ENCODE results near the gene SH3PXD2A. TPM values are rescaled to one million over a fixed set of nuclear protein-coding genes. Genes with fewer than 3 reads are reported as not detected.

SH3PXD2A gene
- polyA plus RNA-seq, 1 donor: 32.0 TPM

DNA sequence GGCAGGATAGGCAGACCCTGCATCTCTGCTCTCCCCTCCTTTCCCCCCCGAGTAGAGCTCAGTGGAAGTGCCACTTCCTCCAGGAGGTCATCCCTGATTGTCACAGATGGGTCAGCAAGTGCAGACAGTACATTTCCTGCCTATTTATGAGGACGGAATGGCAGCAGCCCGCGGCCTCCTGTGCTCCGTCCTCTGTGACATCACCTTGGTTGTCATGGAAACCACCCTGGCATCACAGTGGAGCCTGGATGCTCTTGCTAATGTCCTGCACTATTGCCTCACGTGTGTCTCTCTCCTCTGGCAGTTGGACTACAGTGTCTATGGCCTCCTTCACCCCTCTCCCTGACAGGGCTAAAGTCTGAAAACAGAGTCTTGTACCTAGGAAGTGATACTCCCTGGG lies 148.6 kb downstream of the SH3PXD2A start:
- no peak for DNase-seq

- DNase-seq: no peak
Measured at GRCh38 chr10:103706047-103706446, 149.3 kb downstream of the SH3PXD2A start.

- no peak for DNase-seq
Measured at GRCh38 chr10:103703941-103704919, 151.1 kb downstream of the SH3PXD2A start.

GRCh38 chr10:103701380-103702222 lies 153.8 kb downstream of the SH3PXD2A start:
- DNase-seq: no peak

DNA sequence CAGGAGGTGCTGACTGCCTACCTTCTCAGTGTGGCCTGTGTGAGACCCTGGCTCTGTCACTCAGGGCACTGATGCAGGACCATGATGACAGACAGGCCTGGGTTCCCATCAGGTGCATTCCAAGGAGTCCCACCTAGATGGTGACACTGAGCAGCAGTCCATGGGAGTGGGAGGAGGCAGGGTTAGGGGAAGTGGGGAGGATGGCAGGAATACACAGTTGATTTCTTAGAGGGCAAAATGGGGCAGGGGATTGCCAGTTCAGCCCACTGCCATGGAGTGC lies 155.0 kb downstream of the SH3PXD2A start:
- DNase-seq: no peak

DNA sequence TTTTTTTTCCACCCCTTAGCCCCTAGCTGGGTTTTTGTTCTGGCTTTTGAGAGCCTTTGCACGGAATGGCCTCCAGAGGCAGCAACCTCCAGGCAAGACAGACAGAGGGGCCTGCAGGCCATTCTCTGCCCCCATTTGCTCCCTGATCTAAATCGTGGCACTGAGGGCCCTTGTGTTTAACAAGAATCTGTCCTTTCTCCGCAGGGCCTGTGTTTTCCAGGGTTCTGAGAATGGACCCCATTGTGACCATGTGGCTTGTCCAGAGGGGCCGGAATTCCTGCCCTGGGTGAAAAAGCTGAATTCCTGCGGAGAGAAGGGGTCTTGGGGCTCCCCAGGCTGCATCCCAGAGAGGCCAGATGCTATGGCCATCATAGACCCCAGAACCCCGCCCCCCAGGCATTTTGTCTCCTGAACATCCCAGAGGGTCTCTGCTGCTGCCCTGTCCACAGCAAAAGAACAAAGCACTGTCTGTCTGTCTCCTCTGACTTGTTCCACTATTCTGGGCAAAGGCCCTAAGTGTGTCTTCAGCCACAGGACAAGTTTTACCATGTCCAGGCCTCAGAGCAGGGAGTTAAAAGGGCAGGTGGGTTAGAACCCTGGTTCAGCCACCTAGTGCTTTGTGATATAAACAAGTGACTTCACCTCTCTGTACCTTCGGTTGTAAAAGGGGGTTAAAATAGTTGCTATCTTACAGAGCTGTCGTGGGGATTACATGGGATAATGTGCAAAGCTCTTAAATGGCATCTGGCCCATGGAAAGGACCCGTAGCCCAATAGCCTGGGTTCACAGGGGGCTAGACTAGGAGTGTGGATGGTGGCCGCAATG lies 155.6 kb downstream of the SH3PXD2A start:
- no peak for DNase-seq

DNA sequence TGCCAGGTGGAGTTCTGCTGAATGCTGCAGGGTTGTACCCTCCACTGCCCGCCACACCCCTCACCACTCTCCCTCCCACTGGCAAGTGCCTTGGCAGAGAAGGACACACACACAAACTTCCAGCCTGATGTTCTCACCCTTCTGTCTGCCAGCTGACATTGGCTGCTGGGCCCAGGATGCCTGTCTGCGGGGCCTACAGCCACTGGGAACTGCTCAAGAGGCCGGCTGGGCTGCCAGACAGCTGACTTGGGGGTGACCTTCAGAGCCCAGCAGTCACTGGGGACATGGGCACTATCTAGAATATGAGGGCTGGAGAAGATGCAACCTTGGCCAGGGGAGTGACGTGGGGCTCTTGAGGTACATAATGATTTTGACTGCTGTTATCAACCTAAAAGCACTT lies 157.1 kb downstream of the SH3PXD2A start:
- DNase-seq: no peak

GRCh38 chr10:103697787-103698186 lies 157.6 kb downstream of the SH3PXD2A start:
- DNase-seq: no peak

- DNase-seq: no peak
Measured at GRCh38 chr10:103696411-103697145, 158.8 kb downstream of the SH3PXD2A start.

- DNase-seq: no peak
Measured at GRCh38 chr10:103696094-103696410, 159.3 kb downstream of the SH3PXD2A start.

- no peak for DNase-seq
Measured at GRCh38 chr10:103695584-103696005, 159.8 kb downstream of the SH3PXD2A start.

DNA sequence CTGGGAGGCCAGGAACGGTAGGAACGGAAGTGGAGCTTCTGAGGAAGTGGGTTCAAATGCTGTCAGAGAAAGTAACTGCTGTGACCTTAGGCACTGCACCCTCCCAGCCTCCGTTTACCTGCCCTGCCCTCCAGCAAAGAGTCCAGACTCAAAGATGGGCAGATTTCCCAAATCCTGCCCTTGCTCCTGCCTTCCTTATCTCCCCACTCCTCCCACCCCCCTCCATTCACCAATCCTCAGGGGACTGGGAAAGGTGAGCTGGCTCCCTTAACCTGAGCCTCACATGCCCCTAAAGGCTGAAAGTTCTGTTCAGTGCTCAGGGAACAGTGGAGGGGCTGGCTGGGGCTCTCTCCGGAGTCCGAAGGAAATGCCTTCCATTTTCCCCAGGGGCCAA lies 161.6 kb downstream of the SH3PXD2A start:
- no peak for DNase-seq

- DNase-seq: no peak
Measured at GRCh38 chr10:103692952-103693811, 162.2 kb downstream of the SH3PXD2A start.

DNA sequence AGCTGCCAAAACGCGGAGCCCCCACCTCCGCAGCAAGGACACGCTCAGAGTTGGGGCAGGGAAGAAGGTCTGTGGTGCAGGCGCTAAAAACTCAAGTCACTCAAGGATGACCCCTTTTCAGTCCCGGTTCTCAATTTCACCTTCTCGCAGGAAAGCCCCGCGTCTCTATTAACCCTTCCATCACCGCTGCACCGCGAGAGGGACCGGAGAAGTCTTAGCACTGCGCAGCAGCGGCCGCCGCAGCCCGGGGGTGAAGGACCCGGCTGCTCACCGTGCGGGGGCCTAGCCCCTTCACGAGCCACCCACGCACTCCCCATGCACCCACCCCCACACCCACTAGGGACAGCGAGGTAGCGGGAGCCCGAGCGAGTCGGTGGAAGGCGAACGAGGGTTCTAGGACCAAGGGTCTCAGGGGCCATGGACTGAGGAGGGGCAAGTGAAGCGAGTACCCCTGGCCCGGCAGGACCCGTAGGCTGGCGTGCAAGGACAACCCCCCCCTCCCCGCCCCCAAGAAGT lies 162.9 kb downstream of the SH3PXD2A start:
- no peak for DNase-seq

- DNase-seq: no peak
Measured at GRCh38 chr10:103691723-103692435, 163.5 kb downstream of the SH3PXD2A start.

DNA sequence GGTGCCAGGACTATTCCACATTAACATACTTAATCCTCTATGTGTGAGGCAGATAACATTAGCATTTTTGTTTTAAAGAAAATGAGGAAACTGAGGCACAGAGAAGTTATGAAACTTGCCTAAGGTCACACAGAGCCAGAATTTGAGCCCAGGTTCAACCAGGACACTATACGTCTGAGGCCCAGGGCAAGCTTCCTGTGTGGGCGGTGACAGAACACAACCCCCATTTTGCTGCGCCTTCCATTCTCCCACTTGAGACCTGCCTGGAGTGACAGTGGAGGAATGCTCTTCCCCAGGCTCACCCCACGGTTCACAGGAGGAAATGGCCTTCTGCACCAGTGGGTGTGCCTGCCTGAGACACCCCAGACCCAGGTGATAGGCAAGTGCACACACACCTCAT lies 164.1 kb downstream of the SH3PXD2A start:
- DNase-seq: no peak

DNA sequence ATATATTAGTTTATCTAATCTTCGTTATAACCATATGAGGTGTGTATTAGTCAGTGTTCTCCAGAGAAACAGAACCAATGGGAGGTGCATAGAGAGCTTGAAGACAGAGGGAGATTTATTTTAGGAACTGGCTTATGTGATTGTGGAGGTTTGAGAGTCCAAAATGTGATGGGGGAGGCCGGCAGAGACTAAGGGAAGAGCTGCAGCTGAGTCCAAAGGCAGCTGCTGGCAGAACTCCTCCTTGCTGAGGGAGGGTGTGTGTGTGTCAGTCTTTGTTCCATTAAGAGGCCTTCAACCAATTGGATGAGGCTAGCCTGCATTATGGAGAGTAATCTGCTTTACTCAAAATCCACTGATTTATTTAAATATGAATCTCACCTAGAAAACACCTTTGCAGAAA lies 165.1 kb downstream of the SH3PXD2A start:
- no peak for DNase-seq

GRCh38 chr10:103688491-103688890 lies 166.9 kb downstream of the SH3PXD2A start:
- no peak for DNase-seq

GRCh38 chr10:103687718-103688117 lies 167.7 kb downstream of the SH3PXD2A start:
- no peak for DNase-seq

DNA sequence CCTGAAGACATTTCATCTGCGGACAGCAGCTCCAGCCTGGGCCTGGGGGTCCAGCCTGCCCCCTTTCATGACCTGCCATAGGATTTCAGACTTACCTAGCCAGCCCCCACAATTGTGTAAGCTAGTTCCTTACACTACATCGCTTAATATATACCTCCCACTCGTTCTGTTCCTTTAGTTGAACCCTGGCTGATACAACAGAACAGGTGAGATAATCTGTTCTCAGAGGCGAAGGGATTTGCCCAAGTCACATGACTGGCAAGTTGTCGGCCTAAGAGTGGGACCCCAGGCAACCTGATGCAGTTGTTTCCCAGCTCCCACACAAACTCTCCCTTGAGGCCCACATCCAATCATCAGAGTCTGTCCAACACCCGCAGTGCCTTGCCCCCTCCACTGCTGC lies 168.2 kb downstream of the SH3PXD2A start:
- DNase-seq: no peak
